GM11168 (cell line): ENCODE measurements around the gene UHMK1.

Source experiments
- in situ Hi-C: fragments of 300-500 bp; cut with MboI; formaldehyde crosslinking; loops from one replicate; pipeline ENCODE4 v1.12.0; 2022; ENCODE audit warnings: low sequenced_read_pairs; ENCODE audit not compliant: unreplicated experiment

Gene UHMK1

DNA sequence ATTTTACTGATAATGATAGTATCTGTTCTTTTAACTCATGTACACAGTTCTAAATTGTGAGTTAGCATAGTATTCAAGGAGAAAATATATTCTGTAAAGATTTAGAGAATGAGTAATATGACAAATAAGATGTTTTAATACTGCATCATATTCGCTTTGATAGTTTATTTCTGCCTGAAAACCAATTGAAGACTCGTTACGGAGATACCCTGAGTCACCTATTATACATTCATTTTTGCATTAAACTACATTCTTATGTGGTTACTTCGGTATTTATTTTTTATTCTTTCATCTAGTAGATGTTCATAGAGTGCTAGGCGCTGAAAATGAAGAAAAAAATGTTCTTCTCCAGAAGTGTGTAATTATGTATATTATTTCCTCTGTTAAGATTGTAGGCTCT is 5.3 kb downstream of the UHMK1 start:
- in situ Hi-C loops: no loop called here

GRCh38 chr1:162527314-162527713 is 29.7 kb downstream of the UHMK1 start:
- in situ Hi-C loops: no loop called here

- in situ Hi-C loops: no loop called here
These were observed 32.8 kb downstream of the UHMK1 start for GRCh38 chr1:162530307-162530987.

DNA sequence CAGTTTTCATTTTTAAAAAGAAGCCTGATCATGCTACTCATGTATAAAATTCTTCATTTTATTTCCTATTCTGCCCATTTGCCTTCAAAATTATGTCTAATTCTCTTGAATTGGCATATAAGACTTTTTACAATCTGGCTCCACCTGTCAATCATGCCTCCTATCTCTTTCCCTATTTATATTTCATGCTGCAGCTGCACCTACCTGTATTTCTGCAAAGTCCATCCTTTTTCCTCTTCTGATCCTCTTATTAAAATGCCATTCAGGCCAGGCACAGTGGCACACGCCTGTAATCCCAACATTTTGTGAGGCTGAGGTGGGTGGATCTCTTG is 33.3 kb downstream of the UHMK1 start:
- in situ Hi-C loops: no loop called here

- in situ Hi-C loops: no loop called here
These were observed 37.9 kb downstream of the UHMK1 start for GRCh38 chr1:162535501-162535900.

DNA sequence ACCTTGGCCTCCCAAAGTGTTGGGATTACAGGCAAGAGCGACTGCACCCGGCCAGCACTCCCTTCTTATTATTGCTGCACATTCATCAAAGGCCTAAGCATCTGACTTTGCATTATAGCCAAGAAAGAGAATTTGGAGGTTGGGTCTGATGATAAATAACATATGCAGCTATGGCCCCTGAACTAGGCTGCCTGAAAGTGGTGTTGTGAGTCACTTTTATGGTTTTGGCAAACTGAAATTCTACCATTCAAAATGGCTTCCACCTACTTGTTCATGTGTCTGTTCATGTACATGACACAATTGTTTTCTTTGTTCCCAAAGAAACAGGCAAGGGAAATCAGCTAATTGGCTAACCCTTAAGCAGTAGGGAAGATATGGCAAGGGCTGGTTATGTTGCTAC is 38.9 kb downstream of the UHMK1 start:
- in situ Hi-C loops: no loop called here

- in situ Hi-C loops: no loop called here
These were observed 39.6 kb downstream of the UHMK1 start for GRCh38 chr1:162537216-162537615.

DNA sequence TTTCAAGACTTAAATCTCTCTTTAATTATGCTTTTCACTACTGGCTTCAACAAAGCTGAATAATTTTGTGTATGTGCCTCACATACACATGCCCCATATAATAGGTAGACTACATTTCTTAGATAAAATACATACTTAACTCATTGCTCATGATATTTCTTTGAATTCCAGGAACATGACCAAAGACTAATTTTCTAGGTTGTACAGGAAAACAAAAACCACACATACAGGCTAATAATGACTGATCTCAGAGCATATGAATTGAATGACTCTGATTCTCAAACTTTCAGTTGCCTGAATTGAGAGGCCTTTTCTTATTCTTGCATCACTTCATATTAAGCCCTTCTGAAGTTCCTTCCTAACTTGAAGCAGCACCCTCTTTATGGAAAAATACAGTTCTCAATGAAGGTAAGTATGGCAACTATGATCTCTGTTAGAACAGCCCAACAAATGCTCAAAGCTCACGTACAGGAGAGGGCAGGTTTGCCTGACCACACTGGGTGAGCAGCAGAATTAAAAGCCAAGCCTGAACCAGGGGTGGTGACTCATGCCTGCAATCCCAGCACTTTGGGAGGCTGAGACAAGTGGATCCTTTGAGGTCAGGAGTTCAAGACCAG is 41.3 kb downstream of the UHMK1 start:
- in situ Hi-C loops: no loop called here

- in situ Hi-C loops: no loop called here
These were observed 44.1 kb downstream of the UHMK1 start for GRCh38 chr1:162541619-162542141.

GRCh38 chr1:162543228-162543627 is 45.6 kb downstream of the UHMK1 start:
- in situ Hi-C loops: no loop called here

DNA sequence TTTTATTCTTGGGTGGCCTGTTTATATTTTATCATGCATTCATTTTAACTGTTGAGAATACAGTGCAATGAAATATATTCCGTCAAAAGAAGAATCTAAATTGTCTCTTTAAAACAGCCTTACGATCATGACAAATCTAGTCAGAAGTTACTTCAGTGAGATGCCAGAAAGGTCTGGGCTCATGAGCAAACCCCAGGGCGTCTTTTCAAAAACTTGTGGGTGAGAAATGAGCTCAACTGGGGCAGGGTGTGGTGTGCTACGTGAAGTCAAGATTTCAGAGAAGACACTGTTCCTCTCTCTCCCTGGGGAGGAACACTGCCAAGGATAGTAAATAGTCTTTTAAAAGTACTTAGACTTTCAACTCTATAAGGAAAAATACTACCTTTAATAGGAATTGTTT is 50.6 kb downstream of the UHMK1 start:
- in situ Hi-C loops: no loop called here

DNA sequence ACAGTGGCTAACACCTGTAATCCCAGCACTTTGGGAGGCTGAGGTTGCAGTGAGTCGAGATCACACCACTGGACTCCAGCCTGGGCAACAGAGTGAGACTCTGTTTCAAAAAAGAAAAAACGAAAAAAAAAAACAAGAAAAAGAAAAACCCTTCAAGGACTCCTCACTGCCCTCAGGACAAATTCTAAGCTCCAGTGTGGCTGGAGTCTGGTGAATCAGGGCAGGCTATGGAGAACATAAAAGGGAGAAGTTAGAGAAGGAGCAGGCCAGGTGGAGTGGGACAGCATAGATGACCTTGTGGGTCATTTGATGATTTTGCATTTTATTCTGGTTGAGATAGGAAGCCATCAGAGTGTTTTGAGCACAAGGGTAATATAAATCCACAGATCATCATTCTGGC is 51.4 kb downstream of the UHMK1 start:
- in situ Hi-C loops: no loop called here

DNA sequence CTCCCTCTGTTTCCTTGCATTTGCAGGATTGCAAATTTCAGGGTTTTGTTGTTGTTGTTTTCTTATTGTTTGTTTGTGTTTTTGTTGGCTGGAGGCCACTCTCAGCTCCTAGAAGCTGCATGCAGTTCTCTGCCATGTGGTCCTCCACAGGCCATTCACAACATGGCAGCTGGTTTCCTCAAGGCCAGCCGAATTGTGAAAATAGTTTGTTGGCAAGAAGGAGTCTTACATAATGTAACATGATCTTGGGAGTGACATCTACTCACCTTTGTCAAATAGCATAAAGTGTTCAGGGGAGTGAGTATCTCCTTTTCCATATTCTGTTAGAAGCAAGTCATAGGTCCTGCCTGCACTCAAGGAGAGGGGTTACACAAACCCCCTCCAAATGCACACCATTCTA is 53.3 kb downstream of the UHMK1 start:
- in situ Hi-C loops: no loop called here

GRCh38 chr1:162551969-162552683 is 54.5 kb downstream of the UHMK1 start:
- in situ Hi-C loops: no loop called here

DNA sequence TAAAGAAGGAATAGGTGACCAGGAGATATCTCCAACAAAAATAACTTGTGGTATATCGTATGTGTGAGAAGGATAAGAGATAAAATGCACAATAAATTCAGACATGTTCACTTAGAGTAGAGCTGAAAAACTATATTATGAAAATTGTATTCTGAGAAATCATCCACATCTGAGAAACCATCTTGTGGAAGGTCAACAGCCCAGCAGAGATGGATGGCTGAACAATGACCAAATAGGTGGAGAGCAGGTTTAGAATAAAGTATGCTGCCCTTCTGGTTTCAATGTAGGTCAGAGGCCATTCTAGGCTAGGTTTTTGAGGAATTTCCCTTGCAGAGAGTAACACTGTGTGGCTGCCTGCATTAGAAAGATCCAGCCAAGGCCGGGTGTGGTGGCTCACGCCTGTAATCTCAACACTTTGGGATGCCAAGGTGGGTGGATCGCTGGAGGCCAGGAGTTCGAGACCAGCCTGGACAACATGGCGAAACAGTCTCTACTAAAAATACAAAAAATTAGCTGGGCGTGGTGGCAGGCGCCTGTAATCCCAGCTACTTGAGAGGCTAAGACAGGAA is 55.1 kb downstream of the UHMK1 start:
- in situ Hi-C loops: no loop called here

- in situ Hi-C loops: no loop called here
These were observed 56.6 kb downstream of the UHMK1 start for GRCh38 chr1:162554258-162554657.

DNA sequence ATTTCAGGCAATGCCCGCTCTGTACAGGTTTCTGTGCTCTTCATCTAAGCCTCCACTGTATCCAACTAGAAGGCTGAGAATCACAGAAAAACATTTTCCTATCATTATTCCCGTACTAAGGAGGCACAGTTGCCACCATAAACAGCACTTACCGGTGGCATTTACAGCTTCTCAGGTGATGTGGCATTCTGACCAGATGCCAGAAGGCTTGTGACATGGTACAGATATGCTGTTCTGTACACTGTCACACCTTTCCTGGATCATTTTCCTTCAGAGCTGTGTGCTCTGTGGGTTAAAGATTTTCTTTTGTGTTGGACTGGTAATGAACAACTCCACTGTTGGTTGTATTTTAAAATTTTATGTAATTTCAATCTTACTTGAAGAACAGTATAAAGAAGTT is 59.9 kb downstream of the UHMK1 start:
- in situ Hi-C loops: no loop called here

GRCh38 chr1:162560303-162561036 is 62.9 kb downstream of the UHMK1 start:
- in situ Hi-C loops: no loop called here

GRCh38 chr1:162561037-162561615 is 63.5 kb downstream of the UHMK1 start:
- in situ Hi-C loops: no loop called here
